ENCODE data around the gene POTEB.
"Not testable (repeated sequence)": the region's sequence is repeated elsewhere in the genome, so short reads cannot be mapped to it uniquely, and the experiment has no call there.

Gene POTEB

DNA sequence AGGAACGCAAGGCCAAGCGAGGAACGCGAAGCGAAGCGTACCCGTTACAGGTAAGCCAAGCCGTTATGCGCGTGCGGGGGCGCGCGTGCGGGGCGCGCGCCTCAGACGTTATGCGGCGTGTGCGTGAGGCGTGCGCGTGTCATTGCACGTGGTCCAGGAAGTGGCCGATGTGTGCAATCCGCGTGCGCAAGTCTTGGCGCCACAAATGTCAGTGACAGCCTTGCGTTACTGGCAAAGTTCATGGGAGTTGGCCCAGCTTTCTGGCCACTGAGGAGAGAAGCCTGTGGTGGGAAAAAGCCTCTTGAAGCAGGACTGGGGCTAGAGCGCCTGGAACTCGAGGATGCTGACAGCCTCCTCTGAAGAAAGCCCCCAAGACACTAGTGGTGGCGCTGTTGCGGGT is at the start of gene POTEB:
Gene POTEB, minus strand, starts transcription at position 101 of the 400 bp plus-strand sequence. CDS start 489 bp downstream, outside the sequence.
- not testable (repeated sequence) for DNase-seq (ENCODE audit: low spot score)

DNA sequence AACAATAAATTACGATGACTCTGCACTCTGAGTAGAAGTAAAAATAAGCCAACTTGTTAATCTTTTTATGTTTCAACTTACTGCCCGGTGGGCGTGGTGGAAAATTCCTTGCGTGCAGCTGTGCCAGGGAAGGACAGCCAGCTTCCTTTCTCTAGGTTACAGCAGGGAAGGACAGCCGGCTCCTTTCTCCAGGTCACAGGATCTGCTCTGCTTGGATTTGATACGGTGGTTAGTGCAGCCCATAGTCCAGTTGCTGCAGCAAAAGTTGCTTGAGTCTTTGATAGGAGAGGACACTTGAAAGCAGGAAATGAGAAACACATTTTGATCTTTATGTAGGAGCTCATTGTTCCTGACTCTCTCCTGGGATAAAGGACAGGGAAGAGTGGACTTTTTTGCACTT is 13.4 kb upstream of the POTEB start:
- DNase-seq (ENCODE audit: low spot score), result not testable (repeated sequence)

GRCh38 chr15:21889542-21889941 is 12.0 kb upstream of the POTEB start:
- DNase-seq (ENCODE audit: low spot score), result not testable (repeated sequence)

DNA sequence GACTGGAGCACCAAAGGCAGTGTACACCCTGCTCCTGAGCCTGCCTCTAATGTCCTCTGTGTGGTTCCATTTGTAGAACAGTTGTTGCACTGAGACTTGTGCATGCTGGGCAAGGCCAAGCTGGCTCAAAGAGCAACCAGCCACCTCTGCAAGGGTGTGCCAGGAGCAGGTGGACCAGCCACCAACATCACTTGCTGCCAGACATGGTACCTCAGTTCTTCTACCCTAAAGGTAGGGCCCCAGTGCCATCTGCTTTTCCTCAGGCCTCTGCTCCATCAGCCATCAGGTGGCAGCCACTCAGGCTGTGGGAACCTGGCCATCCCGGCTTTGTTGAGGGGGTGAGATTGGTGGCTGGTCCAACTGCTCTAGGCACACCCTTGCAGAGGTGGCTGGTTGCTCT is 38.7 kb downstream of the POTEB start:
- DNase-seq (ENCODE audit: low spot score), result not testable (repeated sequence)
